Lower lobe of right lung (tissue), 2 donors: ENCODE data around the gene POLE. TPM values are rescaled to one million over a fixed set of nuclear protein-coding genes. Genes with fewer than 3 reads are reported as not detected.

Source experiments
- ATAC-seq, 2 donors: fragments of 200-7000 bp; cut with Tn5 transposase; one replicate each; pipeline ENCODE4 v1.9.1; 2020 to 2022; ENCODE audit warnings: mild to moderate bottlenecking in 2 of 2, moderate library complexity in 2 of 2
- DNase-seq: peaks from one replicate; pipeline ENCODE4 v3.0.0-alpha.2; 2020
- H3K27ac ChIP-seq: fragments of 200-600 bp; one replicate; pipeline ENCODE4 v1.8.0; 2022
- H3K27me3 ChIP-seq: fragments of 200-600 bp; one replicate; pipeline ENCODE4 v1.8.0; 2022; ENCODE audit warnings: low read depth
- H3K36me3 ChIP-seq: fragments of 200-600 bp; one replicate; pipeline ENCODE4 v1.8.0; 2022; ENCODE audit warnings: mild to moderate bottlenecking
- H3K4me1 ChIP-seq: fragments of 200-600 bp; one replicate; pipeline ENCODE4 v1.8.0; 2022
- H3K4me3 ChIP-seq: fragments of 200-600 bp; one replicate; pipeline ENCODE4 v1.8.0; 2022; ENCODE audit warnings: mild to moderate bottlenecking
- H3K9me3 ChIP-seq: fragments of 200-600 bp; one replicate; pipeline ENCODE4 v1.8.0; 2022
- intact Hi-C: fragments of 100-400 bp; cut with DNase I; formaldehyde crosslinking; loops from one replicate; pipeline ENCODE4 v1.11.0; 2022
- total RNA-seq: library from RNA; stranded (reverse); fragmentation: NEBNext Ultra II Directional; extraction: Animal tissue kit (Norgen Biotek cat#: 25700); gene quantifications from one replicate; pipeline ENCODE4 v1.2.1, GENCODE V29; 2021
- TF ChIP-seq, protein P1 (sequence below): fragments of 200-600 bp; IDR thresholded peaks from one replicate; pipeline ENCODE4 v1.8.0; 2022; ENCODE audit warnings: antibody characterized with exemption, mild to moderate bottlenecking
- donor health status: DM: no; HTN: yes; CAD: no; lungs with severe emphysema.

The POLE gene
- total RNA-seq, 1 donor from 2014 or later: 28.0 TPM

DNA sequence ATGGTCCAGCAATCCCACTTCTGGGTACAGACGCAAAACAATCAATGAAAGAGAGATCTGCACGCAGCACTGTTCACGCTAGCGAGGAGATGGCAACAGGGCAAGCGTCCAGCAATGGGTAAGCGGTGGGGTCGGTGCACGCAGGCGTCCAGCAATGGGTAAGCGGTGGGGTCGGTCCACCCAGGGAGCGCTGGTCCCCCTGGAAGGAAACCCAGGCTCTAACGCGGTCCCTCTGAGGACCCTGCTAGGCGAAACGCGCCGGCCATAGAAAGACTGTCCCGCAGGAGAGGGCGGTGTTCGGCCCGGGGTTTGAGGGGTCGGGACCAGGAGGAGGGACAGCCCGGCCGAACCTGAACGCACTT lies 22.9 kb upstream of the POLE start:
- peak; percentile 54 for DNase-seq
- H3K27me3 ChIP-seq: no peaks in the 10 kb centered on the region
- intact Hi-C loops: no loop called here
- H3K36me3 ChIP-seq: peaks cover 5% of the 10 kb centered on the region
- H3K4me3 ChIP-seq: peak overlapping the region; percentile 98
- no peaks in the 10 kb centered on the region for H3K9me3 ChIP-seq
- ATAC-seq: peak; percentile 47 to 48
- peaks cover 25% of the 10 kb centered on the region for H3K4me1 ChIP-seq
- TF ChIP-seq, protein P1, sequence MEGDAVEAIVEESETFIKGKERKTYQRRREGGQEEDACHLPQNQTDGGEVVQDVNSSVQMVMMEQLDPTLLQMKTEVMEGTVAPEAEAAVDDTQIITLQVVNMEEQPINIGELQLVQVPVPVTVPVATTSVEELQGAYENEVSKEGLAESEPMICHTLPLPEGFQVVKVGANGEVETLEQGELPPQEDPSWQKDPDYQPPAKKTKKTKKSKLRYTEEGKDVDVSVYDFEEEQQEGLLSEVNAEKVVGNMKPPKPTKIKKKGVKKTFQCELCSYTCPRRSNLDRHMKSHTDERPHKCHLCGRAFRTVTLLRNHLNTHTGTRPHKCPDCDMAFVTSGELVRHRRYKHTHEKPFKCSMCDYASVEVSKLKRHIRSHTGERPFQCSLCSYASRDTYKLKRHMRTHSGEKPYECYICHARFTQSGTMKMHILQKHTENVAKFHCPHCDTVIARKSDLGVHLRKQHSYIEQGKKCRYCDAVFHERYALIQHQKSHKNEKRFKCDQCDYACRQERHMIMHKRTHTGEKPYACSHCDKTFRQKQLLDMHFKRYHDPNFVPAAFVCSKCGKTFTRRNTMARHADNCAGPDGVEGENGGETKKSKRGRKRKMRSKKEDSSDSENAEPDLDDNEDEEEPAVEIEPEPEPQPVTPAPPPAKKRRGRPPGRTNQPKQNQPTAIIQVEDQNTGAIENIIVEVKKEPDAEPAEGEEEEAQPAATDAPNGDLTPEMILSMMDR: no peak
- peak overlapping the region; percentile 87 for H3K27ac ChIP-seq

DNA sequence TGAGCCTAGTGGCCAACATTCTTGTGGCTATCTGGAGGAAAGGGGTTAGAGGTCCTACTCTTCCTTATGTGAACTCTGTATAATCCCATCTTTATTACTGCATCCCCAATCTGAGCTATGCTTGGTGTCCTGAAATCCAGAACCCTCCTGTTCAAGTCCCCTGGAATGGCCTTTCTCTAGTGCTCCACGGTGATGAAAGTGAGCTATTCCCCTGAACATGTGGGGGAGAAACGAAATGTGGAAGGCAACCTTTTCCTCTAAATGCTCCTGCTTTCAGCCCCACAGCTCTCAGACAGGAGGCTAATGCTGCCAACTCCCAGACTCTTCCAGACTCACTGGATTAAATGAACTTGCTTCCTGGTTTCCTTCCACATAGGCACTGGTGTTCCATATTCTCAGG lies 21.0 kb upstream of the POLE start:
- TF ChIP-seq, protein P1: no peak
- no peak for DNase-seq
- H3K36me3 ChIP-seq: peaks cover 11% of the 10 kb centered on the region
- no peaks in the 10 kb centered on the region for H3K9me3 ChIP-seq
- intact Hi-C loops: no loop called here
- peaks cover 25% of the 10 kb centered on the region for H3K4me1 ChIP-seq
- H3K27ac ChIP-seq: no peak overlapping the region
- no peak overlapping the region for H3K4me3 ChIP-seq
- no peak for ATAC-seq
- no peaks in the 10 kb centered on the region for H3K27me3 ChIP-seq

DNA sequence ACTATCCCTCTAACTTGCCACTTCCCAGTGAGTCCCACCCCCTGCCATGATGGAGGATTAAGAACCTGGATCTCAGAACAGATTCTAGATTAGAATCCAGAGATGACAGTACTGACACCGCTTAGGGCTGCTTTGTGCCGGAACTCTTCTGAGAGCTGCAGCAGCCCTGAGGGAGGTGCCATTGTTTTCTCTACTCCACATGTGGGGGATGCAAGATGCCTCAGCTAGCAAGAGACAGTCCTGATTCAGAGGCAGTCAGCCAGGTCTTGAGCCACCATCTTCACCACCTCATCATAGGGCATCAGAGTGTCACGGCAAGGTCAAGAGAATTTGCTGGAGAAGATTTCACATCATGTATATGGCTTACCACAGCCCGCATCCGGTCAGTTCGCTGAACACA lies 20.1 kb upstream of the POLE start:
- peaks cover 11% of the 10 kb centered on the region for H3K36me3 ChIP-seq
- H3K9me3 ChIP-seq: no peaks in the 10 kb centered on the region
- no peak overlapping the region for H3K27ac ChIP-seq
- H3K27me3 ChIP-seq: no peaks in the 10 kb centered on the region
- H3K4me1 ChIP-seq: peaks cover 19% of the 10 kb centered on the region
- TF ChIP-seq, protein P1: no peak
- ATAC-seq (no peak), DNase-seq (no peak)
- no peak overlapping the region for H3K4me3 ChIP-seq
- intact Hi-C loops: no loop called here

DNA sequence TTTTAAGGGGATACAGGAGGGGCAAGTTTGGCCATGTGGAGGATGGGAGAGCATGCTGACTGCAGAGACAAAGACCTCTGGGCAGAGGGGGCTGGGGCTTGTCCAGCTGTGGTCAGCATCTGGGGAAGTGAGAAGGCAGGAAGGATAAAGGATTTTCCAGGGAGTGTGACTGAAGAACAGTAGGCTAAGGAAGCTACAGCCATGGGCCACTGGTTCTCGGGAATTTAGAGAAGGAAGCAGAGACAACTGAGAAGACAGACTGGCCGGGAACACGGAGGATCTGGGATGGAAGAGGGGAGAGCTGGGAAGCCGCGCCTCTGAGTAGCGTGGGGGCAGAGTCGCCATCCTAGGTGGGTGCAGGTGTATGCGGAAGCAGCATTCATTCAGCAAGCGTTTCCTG lies 16.5 kb upstream of the POLE start:
- no peaks in the 10 kb centered on the region for H3K9me3 ChIP-seq
- TF ChIP-seq, protein P1: no peak
- no peak overlapping the region for H3K4me3 ChIP-seq
- intact Hi-C loops: no loop called here
- peaks cover 15% of the 10 kb centered on the region for H3K36me3 ChIP-seq
- ATAC-seq: no peak
- no peak for DNase-seq
- no peaks in the 10 kb centered on the region for H3K27me3 ChIP-seq
- no peak overlapping the region for H3K27ac ChIP-seq
- no peaks in the 10 kb centered on the region for H3K4me1 ChIP-seq

DNA sequence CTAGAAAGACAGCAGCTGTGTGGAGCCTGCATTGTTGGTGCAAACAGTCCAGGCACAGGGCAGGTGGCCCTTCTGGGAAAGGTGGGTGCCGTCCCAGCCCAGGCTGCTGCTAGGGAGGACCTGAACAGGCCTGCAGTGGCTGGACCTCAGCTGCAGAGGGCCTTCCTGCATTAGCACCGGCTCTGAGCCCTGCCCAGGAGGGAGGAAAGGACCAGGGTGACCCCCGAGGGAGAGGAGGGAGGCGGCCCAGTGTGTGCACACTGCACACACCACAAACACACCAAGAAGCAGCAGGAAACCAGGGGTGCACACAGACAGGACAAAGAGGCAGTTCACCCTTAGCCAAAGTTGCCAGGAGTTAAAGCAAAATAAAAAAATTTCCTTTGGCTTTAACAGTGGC lies 15.5 kb upstream of the POLE start:
- intact Hi-C loops: no loop called here
- Histone ChIP-seq H3K27ac (no peak overlapping the region), H3K27me3 (no peaks in the 10 kb centered on the region), H3K4me3 (no peak overlapping the region), H3K4me1 (no peaks in the 10 kb centered on the region), H3K36me3 (peaks cover 20% of the 10 kb centered on the region), H3K9me3 (no peaks in the 10 kb centered on the region)
- no peak for DNase-seq
- TF ChIP-seq, protein P1: no peak
- peak in 1 of 2 donors; percentile 25 for ATAC-seq

DNA sequence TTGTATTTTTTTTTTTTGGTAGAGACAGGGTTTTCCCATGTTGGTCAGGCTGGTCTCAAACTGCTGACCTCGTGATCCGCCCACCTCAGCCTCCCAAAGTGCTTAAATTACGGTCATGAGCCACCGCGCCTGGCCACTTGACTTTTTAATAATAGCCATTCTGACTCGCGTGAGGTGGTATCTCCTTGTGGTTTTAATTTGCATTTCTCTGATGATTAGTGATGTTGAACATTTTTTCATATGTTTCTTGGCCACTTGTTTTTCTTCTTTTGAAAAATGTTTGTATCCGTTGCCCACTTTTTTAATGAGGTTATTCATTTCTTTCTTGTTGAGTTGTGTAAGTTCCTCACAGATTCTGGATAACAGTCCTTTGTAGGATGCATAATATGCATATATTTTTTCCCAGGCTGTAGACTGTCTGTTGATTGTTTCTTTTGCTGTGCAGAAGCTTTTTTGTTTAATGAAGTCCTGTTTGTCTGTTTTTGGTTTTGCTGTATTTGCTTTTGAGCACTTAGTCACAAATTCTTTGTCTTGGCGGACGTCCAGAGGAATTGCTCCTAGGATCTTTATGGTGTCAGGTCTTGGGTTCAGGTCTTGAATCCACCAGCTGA lies 13.2 kb upstream of the POLE start:
- no peaks in the 10 kb centered on the region for H3K27me3 ChIP-seq
- H3K27ac ChIP-seq: no peak overlapping the region
- no peaks in the 10 kb centered on the region for H3K4me1 ChIP-seq
- no peak for ATAC-seq
- no peak overlapping the region for H3K4me3 ChIP-seq
- peaks cover 40% of the 10 kb centered on the region for H3K36me3 ChIP-seq
- DNase-seq: no peak
- intact Hi-C loops: no loop called here
- TF ChIP-seq, protein P1: no peak
- no peaks in the 10 kb centered on the region for H3K9me3 ChIP-seq
